ENCODE measurements around the gene SLC30A1. TPM values are rescaled to one million over a fixed set of nuclear protein-coding genes. Genes with fewer than 3 reads are reported as not detected.

SLC30A1 gene
- total and polyA plus RNA-seq, 2 of the 8 experiments (the other 6 are each of a cell fraction or from before 2014, with no cell fraction given), result 4.5 to 14.0 TPM

DNA sequence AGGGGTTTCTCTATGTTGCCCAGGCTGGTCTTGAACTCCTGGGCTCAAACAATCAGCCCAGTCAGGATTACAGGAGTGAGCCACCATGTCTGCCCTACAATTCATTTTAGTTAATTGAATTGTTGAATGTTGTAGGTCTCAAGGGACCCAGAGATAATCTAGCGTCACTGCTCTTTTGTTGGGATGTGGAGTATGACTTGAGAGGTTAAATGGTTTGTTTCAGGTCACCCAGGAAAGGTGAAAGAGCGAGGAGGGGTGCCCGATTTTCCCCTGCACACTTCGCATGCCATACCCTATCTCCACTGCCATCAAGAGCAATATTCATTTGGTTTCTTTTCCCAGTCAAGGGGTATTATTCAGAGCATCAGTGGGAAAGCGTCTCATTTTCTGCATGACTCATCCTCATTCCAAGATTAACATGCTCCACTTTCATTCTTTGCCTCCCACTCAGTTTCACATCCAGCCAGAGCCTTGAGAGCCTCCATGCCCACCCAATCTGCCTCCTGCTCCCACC lies 13.1 kb upstream of the SLC30A1 start:
- no peak overlapping the region for H2AFZ ChIP-seq (ENCODE audit: low read length)
- H3K9ac ChIP-seq (replicated peaks in 1 of 4; ENCODE audit: extremely low read depth in 1 of 4, low read depth in 3 of 4, low read length in 3 of 4), result no peak overlapping the region

More for the DNA sequence above, 13.1 kb upstream of the SLC30A1 start:
- Histone ChIP-seq H4K8ac (ENCODE audit: extremely low read depth, insufficient read depth, low read length) (no peak overlapping the region), H3K56ac (replicated peaks; ENCODE audit: insufficient read length, low read depth, low read length) (no peak overlapping the region), H4K91ac (replicated peaks; ENCODE audit: insufficient read length, low read length) (no peak overlapping the region), H2BK5ac (ENCODE audit: low read depth, low read length) (no peak overlapping the region), H2BK120ac (replicated peaks; ENCODE audit: low read depth, low read length) (no peak overlapping the region), H3K36me3 (ENCODE audit: control insufficient read depth in 2 of 4, insufficient read depth in 4 of 4, low read length in 3 of 4) (no peaks in the 10 kb centered on the region), H2BK15ac (ENCODE audit: low read length) (peak overlapping the region; percentile 18; the same call in 1 of the 2 replicates), H3K27ac (ENCODE audit: low read depth, low read length) (no peak overlapping the region), H3K4ac (replicated peaks; ENCODE audit: insufficient read length, low read depth, low read length) (no peak overlapping the region), H2BK20ac (ENCODE audit: low read length) (no peak overlapping the region), H3K27me3 (replicated peaks in 1 of 4; ENCODE audit: control insufficient read depth in 3 of 4, extremely low read depth in 1 of 4, insufficient read depth in 3 of 4, low read length in 3 of 4) (no peaks in the 10 kb centered on the region), H3K4me2 (ENCODE audit: insufficient read depth in 1 of 2, low read depth in 2 of 2, low read length in 2 of 2) (no peak overlapping the region), H3K4me3 (ENCODE audit: extremely low read depth in 1 of 4, insufficient read depth in 2 of 4, low read depth in 3 of 4, low read length in 4 of 4) (no peak overlapping the region), H3K14ac (ENCODE audit: insufficient read length) (no peak overlapping the region), H4K5ac (ENCODE audit: insufficient read length, low read depth, low read length) (no peak overlapping the region), H4K20me1 (replicated peaks in 1 of 2; ENCODE audit: control insufficient read depth in 1 of 2, insufficient read depth in 2 of 2, low read length in 2 of 2) (no peaks in the 10 kb centered on the region), H3K23me2 (ENCODE audit: low read depth, low read length) (no peaks in the 10 kb centered on the region), H3K79me1 (ENCODE audit: low read depth, low read length) (no peaks in the 10 kb centered on the region), H3K18ac (ENCODE audit: extremely low read depth, low read length) (no peak overlapping the region), H3K9me3 (ENCODE audit: insufficient read depth in 2 of 2, low read depth in 1 of 2, low read length in 1 of 2) (no peaks in the 10 kb centered on the region), H3K4me1 (replicated peaks in 1 of 4; ENCODE audit: control insufficient read depth in 3 of 4, insufficient read depth in 4 of 4, low read length in 3 of 4) (no peaks in the 10 kb centered on the region), H2BK12ac (ENCODE audit: low read depth, low read length) (no peak overlapping the region), H3K79me2 (ENCODE audit: control insufficient read depth in 1 of 2, insufficient read depth in 2 of 2, low read length in 2 of 2) (no peaks in the 10 kb centered on the region), H2AK5ac (ENCODE audit: low read depth, low read length) (no peak overlapping the region), H3K23ac (ENCODE audit: insufficient read length) (no peak overlapping the region)
- ChIA-PET CTCF (ENCODE audit: partially characterized antibody) (no interaction called here), POLR2A (ENCODE audit: partially characterized antibody) (interaction anchor here (0.6 to 0.7 kb wide), 3 partner anchors 145 to 1240 kb away, joined by 4 to 5 read pairs (median 5); no protein-coding TSS in a partner anchor)
- TF ChIP-seq KDM5A (IDR thresholded peaks at IDR 0.05; ENCODE audit: low read length) (no peak), RAD21 (IDR thresholded peaks at IDR 0.05 in 1 of 2, conservative IDR thresholded peaks at IDR 0.05 in 1 of 2; ENCODE audit: low read depth in 2 of 2, low read length in 2 of 2) (no peak), KDM1A (IDR thresholded peaks at IDR 0.05; ENCODE audit: borderline replicate concordance, low read length) (no peak), GABPA (IDR thresholded peaks at IDR 0.05; ENCODE audit: borderline replicate concordance, insufficient read depth, low read length) (no peak)
- 81% methylated on average over 5 of the region's 5 CpGs; no CpG with 5 or more reads in 1 of the 2 experiments for WGBS, 2 experiments (ENCODE audit: extremely low coverage in 1 of 2, insufficient coverage in 1 of 2, insufficient read length in 1 of 2, insufficient replicate concordance in 2 of 2, low coverage in 1 of 2, low lambda C conversion rate in 2 of 2, missing lambda C conversion rate in 1 of 2)
- FAIRE-seq, result no peak
- DNase-seq (ENCODE audit: low read depth in 1 of 2, low spot score in 2 of 2), result no peak
